Bronchial epithelial cell (primary cell): ENCODE results near the gene SLC22A4. TPM values are rescaled to one million over a fixed set of nuclear protein-coding genes. Genes with fewer than 3 reads are reported as not detected.

ENCODE experiments used
- DNase-seq: peaks from one replicate; pipeline ENCODE4 v3.0.0-alpha.2; 2010; ENCODE audit warnings: low read depth
- FAIRE-seq: peaks from 2 replicates; lab custom pipeline; 2011; peaks lifted over from hg19 to GRCh38; lab: Jason Lieb, UNC
- H3K27me3 ChIP-seq: 2 replicates; pipeline ENCODE4 v1.5.1; 2011; ENCODE audit warnings: low read length; ENCODE audit not compliant: control insufficient read depth, insufficient read depth
- H3K36me3 ChIP-seq: 2 replicates; pipeline ENCODE4 v1.5.1; 2011; ENCODE audit warnings: low read length; ENCODE audit not compliant: control insufficient read depth, insufficient read depth
- H3K4me3 ChIP-seq: 2 replicates; pipeline ENCODE4 v1.5.1; 2011; ENCODE audit warnings: mild to moderate bottlenecking, low read depth, low read length, control low read depth
- total RNA-seq: library from RNA; depleted of rRNA; stranded (reverse); fragments of >200 nt; gene quantifications from 2 replicates; pipeline ENCODE4 v1.2.1, GENCODE V29; 2014
- TF ChIP-seq, protein P1 (sequence below): IDR thresholded peaks from 2 replicates; pipeline ENCODE4 v1.5.1; 2011; ENCODE audit warnings: mild to moderate bottlenecking, moderate library complexity, low read length, control low read depth, inconsistent platforms; ENCODE audit not compliant: insufficient read depth, severe bottlenecking

The SLC22A4 gene
- total RNA-seq, 1 donor from 2014 or later, result 0.26 TPM

DNA sequence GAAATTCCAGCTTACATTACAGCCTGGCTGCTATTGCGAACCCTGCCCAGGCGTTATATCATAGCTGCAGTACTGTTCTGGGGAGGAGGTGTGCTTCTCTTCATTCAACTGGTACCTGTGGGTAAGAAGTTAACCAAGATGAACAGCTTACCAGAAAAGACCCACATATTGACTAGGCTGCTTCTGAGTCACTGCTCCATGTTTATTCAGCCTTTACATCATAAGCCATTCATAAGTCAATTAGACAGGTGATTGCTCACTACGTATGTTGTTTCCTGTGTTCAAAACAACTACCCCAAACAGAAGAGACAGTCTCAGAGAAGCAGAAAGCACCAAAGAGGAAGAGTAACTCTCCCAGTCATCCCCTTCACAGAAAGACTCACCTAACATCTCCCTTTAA is 40.6 kb downstream of the SLC22A4 start:
- H3K27me3 ChIP-seq, result no peaks in the 10 kb centered on the region
- DNase-seq (peak; percentile 95), FAIRE-seq (no peak)
- no peak overlapping the region for H3K4me3 ChIP-seq
- TF ChIP-seq, protein P1, sequence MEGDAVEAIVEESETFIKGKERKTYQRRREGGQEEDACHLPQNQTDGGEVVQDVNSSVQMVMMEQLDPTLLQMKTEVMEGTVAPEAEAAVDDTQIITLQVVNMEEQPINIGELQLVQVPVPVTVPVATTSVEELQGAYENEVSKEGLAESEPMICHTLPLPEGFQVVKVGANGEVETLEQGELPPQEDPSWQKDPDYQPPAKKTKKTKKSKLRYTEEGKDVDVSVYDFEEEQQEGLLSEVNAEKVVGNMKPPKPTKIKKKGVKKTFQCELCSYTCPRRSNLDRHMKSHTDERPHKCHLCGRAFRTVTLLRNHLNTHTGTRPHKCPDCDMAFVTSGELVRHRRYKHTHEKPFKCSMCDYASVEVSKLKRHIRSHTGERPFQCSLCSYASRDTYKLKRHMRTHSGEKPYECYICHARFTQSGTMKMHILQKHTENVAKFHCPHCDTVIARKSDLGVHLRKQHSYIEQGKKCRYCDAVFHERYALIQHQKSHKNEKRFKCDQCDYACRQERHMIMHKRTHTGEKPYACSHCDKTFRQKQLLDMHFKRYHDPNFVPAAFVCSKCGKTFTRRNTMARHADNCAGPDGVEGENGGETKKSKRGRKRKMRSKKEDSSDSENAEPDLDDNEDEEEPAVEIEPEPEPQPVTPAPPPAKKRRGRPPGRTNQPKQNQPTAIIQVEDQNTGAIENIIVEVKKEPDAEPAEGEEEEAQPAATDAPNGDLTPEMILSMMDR, result no peak
- peaks cover 6% of the 10 kb centered on the region for H3K36me3 ChIP-seq

DNA sequence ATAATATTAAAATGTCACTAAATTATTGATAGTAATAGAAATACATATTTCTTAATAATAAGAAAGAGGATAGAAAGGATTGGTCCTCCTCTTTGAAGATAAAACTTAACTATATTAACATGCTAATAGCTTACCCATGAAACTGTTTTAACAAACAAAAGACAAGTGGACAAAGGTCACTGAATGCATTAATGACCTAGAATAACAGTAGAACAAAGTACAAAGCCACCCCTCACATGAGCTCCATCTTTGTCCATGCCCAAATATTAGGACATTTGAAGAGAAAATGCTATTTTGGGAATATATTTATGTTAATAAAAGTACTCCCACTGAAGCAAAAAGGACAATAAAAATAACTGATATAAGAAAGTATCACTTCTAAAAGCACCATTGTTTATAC is 41.2 kb downstream of the SLC22A4 start:
- DNase-seq, result no peak
- FAIRE-seq, result no peak
- no peaks in the 10 kb centered on the region for H3K27me3 ChIP-seq
- no peak overlapping the region for H3K4me3 ChIP-seq
- TF ChIP-seq, protein P1, result no peak
- H3K36me3 ChIP-seq, result peaks cover 4% of the 10 kb centered on the region

DNA sequence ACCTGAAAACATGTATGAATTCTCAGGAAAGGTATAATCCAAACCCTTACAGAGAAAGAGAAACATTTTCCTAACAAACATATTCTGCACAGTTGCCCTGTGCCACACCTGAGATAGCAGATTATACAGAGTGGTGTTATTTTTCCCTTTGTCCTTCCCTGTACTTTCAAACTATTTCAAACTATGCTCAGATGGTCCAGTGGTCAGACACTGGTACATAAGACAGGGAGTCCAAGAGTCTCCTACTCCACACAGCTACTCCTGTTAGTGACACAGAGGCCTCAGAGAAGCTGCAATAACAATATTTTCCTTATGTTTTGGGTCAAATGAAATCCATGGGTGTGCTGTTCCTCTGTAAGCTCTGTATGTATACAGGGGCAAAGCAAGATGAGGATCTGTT is 45.3 kb downstream of the SLC22A4 start:
- no peak for FAIRE-seq

DNA sequence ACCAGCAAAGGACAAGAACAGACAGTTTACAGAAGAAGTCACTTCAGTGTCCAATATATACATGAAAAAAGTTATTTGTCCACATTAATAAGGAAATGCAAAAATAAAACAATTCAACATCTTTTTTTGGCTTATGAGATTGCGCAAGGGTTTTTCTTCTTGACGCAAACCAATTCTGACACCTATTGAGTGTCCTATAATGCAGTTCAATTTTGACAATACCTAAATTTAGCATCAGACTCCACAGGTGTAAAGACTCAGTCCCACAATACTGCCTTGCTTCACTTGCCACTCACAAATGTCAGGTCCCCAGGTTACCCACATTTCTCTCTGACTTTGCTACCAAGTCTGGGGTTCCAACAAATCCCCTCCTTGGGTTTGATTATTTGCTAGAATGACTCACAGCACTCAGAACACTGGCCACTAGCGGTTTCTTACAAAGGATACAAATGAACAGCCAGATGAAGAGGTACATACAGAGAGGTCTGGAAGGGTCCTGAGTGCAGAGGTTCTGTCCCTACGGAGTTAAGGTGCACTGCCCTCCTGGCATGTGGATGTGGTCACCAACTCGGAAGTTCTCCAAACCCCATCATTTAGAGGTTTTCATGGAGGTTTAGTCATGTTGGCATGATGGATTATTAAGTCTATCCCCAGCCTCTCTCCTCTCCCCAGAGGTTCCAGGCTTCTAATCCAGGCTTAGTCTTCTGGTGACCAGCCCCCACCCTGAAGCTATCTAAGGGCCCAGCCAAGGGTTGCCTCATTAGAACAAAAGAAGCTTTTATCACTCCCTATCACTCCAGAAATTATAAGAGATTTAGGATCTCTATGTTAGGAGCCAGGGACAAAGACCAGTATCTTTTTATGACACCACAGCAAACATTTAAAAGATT is 48.3 kb downstream of the SLC22A4 start:
- FAIRE-seq, result no peak

More for the DNA sequence above, 45.3 kb downstream of the SLC22A4 start:
- H3K36me3 ChIP-seq, result peaks cover 1% of the 10 kb centered on the region
- TF ChIP-seq, protein P1, result no peak
- H3K4me3 ChIP-seq, result no peak overlapping the region
- DNase-seq, result no peak
- H3K27me3 ChIP-seq, result no peaks in the 10 kb centered on the region

DNA sequence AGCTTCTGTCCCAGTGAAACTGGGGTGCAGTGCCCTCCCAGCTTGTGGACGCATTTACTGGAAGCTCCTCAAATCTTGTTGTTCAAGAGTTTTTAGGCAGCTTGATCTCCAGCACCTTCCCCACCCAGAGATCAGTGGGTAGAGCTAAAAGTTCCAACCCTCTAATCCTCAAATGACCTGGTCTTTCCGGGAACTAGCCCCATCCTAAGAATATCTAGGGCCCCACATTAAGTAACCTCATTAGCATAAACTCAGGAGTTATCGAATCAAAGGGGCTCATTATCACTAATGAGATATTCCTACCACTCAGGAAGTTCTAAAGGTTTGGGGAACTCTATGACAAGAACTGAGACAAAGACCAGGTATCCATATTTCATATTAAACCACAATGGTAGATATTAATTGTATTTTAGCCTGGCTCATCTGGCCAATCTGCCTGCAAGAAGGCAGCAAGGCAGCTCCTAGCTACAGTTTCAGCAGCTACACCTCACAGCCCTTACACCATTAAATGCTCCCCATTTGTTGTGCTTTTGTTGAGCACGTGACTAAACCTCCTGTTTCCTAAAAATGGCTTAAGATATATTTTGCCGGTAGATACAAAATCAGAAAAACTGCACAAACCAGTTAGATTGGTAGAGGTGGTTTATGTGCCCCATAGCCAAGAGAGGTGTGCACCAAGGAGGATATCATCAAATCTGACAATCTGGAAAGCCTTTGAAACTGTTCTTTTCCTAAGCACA is 50.8 kb downstream of the SLC22A4 start:
- DNase-seq (peak; percentile 17), FAIRE-seq (no peak)
- TF ChIP-seq, protein P1, result no peak
- Histone ChIP-seq H3K4me3 (no peak overlapping the region), H3K36me3 (peaks cover 4% of the 10 kb centered on the region), H3K27me3 (no peaks in the 10 kb centered on the region)

More for the DNA sequence above, 48.3 kb downstream of the SLC22A4 start:
- no peaks in the 10 kb centered on the region for H3K27me3 ChIP-seq
- H3K4me3 ChIP-seq, result no peak overlapping the region
- DNase-seq, result no peak
- peaks cover 1% of the 10 kb centered on the region for H3K36me3 ChIP-seq
- TF ChIP-seq, protein P1, result no peak
